Mesendoderm (in vitro differentiated cells): Measurements from ENCODE around the gene CSTPP1.

ENCODE experiments used
- DNase-seq: peaks from one replicate; pipeline ENCODE4 v3.0.0; 2013
- H2AK5ac ChIP-seq: 2 replicates; pipeline ENCODE4 v1.6.1; 2013; ENCODE audit warnings: low read length, inconsistent platforms
- H2BK120ac ChIP-seq: 2 replicates; pipeline ENCODE4 v1.6.1; 2013; ENCODE audit warnings: low read depth, mild to moderate bottlenecking, low read length, moderate library complexity, mixed read lengths
- H2BK15ac ChIP-seq: replicated peaks from 2 replicates; pipeline ENCODE4 v1.6.1; 2013; ENCODE audit warnings: low read depth, mild to moderate bottlenecking, moderate library complexity
- H2BK5ac ChIP-seq: 2 replicates; pipeline ENCODE4 v1.6.1; 2013; ENCODE audit warnings: low read length, inconsistent platforms
- H3K18ac ChIP-seq: 2 replicates; pipeline ENCODE4 v1.6.1; 2013; ENCODE audit warnings: mild to moderate bottlenecking, low read length, mixed read lengths
- H3K23ac ChIP-seq: one replicate; pipeline ENCODE4 v1.6.1; 2013; ENCODE audit warnings: low read length
- H3K27ac ChIP-seq: 2 replicates; pipeline ENCODE4 v1.5.1; 2013; ENCODE audit warnings: low read depth, mild to moderate bottlenecking, inconsistent platforms, low read length, moderate library complexity
- H3K27me3 ChIP-seq: 2 replicates; pipeline ENCODE4 v1.6.1; 2013; ENCODE audit warnings: low read length, control low read depth, mild to moderate bottlenecking, inconsistent platforms; ENCODE audit not compliant: insufficient read depth, poor library complexity
- H3K36me3 ChIP-seq: 2 replicates; pipeline ENCODE4 v1.6.1; 2013; ENCODE audit warnings: low read length, inconsistent platforms; ENCODE audit not compliant: control insufficient read depth, insufficient read depth
- H3K4ac ChIP-seq: one replicate; pipeline ENCODE4 v1.6.1; 2013; ENCODE audit warnings: low read depth, mild to moderate bottlenecking, low read length, moderate library complexity
- H3K4me1 ChIP-seq: 2 replicates; pipeline ENCODE4 v1.6.1; 2013; ENCODE audit warnings: low read depth, low read length, inconsistent platforms; ENCODE audit not compliant: control insufficient read depth
- H3K4me2 ChIP-seq: 2 replicates; pipeline ENCODE4 v1.6.1; 2013; ENCODE audit warnings: low read length
- H3K4me3 ChIP-seq: 2 replicates; pipeline ENCODE4 v1.5.1; 2013; ENCODE audit warnings: mild to moderate bottlenecking, low read length
- H3K56ac ChIP-seq: one replicate; pipeline ENCODE4 v1.6.1; 2013; ENCODE audit warnings: low read length
- H3K79me1 ChIP-seq: 2 replicates; pipeline ENCODE4 v1.6.1; 2013; ENCODE audit warnings: low read length, inconsistent platforms
- H3K79me2 ChIP-seq: 2 replicates; pipeline ENCODE4 v1.6.1; 2013; ENCODE audit warnings: mild to moderate bottlenecking, low read length; ENCODE audit not compliant: control insufficient read depth, insufficient read depth
- H3K9ac ChIP-seq: 2 replicates; pipeline ENCODE4 v1.6.1; 2013; ENCODE audit warnings: low read length, inconsistent platforms
- H4K5ac ChIP-seq: one replicate; pipeline ENCODE4 v1.6.1; 2013; ENCODE audit warnings: low read length
- H4K8ac ChIP-seq: one replicate; pipeline ENCODE4 v1.6.1; 2013; ENCODE audit warnings: low read depth, mild to moderate bottlenecking, control low read depth, low read length, moderate library complexity
- WGBS: extraction: QIAGEN DNeasy Blood & Tissue Kit; methylation state at CpG from one replicate; pipeline ENCODE4 v1.1.7; 2013; ENCODE audit warnings: low lambda C conversion rate, missing lambda C conversion rate; ENCODE audit not compliant: insufficient coverage; ENCODE audit errors: extremely low coverage; 5-methylcytosine and 5-hydroxymethylcytosine counted together

The CSTPP1 gene

DNA sequence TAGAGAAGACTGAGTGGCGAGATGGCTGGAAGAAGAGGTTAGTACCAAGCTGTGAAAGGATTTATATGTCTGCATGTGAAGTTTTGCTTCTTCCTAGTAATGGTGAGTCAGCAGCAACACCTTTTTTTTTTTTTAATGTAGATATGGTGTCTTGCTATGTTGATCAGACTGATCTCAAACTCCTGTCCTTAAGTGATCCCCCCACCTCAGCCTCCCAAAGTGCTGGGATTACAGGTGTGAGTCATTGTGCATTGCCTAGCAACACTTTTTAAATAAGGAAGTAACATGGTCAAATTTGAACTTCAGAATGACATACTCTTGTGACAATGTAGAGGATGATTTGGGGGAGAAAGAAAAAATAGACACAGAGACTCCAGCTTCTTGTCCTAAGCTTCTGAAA is 6.5 kb upstream of the CSTPP1 start:
- Histone ChIP-seq H2BK5ac (no peak overlapping the region), H3K23ac (no peak overlapping the region), H3K4me3 (no peak overlapping the region), H3K18ac (no peak overlapping the region), H4K8ac (no peak overlapping the region), H3K9ac (no peak overlapping the region), H3K4ac (no peak overlapping the region), H2AK5ac (no peak overlapping the region), H2BK15ac (no peak overlapping the region), H3K27me3 (no peaks in the 10 kb centered on the region), H3K56ac (no peak overlapping the region), H3K79me2 (no peaks in the 10 kb centered on the region), H3K36me3 (no peaks in the 10 kb centered on the region), H3K4me1 (no peaks in the 10 kb centered on the region), H3K79me1 (no peaks in the 10 kb centered on the region), H2BK120ac (no peak overlapping the region), H3K4me2 (no peak overlapping the region), H4K5ac (no peak overlapping the region), H3K27ac (no peak overlapping the region)
- peak; percentile 39 for DNase-seq
- no CpG with 5 or more reads among the region's 1 CpG for WGBS

- Histone ChIP-seq H2BK5ac (no peak overlapping the region), H3K36me3 (no peaks in the 10 kb centered on the region), H2BK15ac (no peak overlapping the region), H2BK120ac (no peak overlapping the region), H3K18ac (no peak overlapping the region), H3K4ac (no peak overlapping the region), H3K23ac (no peak overlapping the region), H3K56ac (no peak overlapping the region), H3K27ac (no peak overlapping the region), H4K5ac (no peak overlapping the region), H3K27me3 (no peaks in the 10 kb centered on the region), H3K4me2 (no peak overlapping the region), H3K9ac (no peak overlapping the region), H3K4me1 (peaks cover 2% of the 10 kb centered on the region), H3K79me1 (peaks cover 3% of the 10 kb centered on the region), H3K79me2 (no peaks in the 10 kb centered on the region), H2AK5ac (no peak overlapping the region), H3K4me3 (no peak overlapping the region), H4K8ac (no peak overlapping the region)
- no peak for DNase-seq
- no CpG with 5 or more reads among the region's 6 CpGs for WGBS
Measured at GRCh38 chr11:46942172-46942571, 5.6 kb downstream of the CSTPP1 start.

GRCh38 chr11:46944356-46945075 is 8.0 kb downstream of the CSTPP1 start:
- Histone ChIP-seq H3K4me3 (no peak overlapping the region), H3K23ac (no peak overlapping the region), H3K79me2 (no peaks in the 10 kb centered on the region), H3K27me3 (no peaks in the 10 kb centered on the region), H3K36me3 (no peaks in the 10 kb centered on the region), H3K9ac (no peak overlapping the region), H2BK120ac (no peak overlapping the region), H2BK15ac (no peak overlapping the region), H3K4ac (no peak overlapping the region), H4K5ac (no peak overlapping the region), H3K27ac (no peak overlapping the region), H2AK5ac (no peak overlapping the region), H3K18ac (no peak overlapping the region), H2BK5ac (no peak overlapping the region), H3K4me1 (peaks cover 2% of the 10 kb centered on the region), H3K79me1 (peaks cover 3% of the 10 kb centered on the region), H3K4me2 (no peak overlapping the region), H4K8ac (no peak overlapping the region), H3K56ac (no peak overlapping the region)
- WGBS: no CpG with 5 or more reads among the region's 4 CpGs
- peak; percentile 65 for DNase-seq

DNA sequence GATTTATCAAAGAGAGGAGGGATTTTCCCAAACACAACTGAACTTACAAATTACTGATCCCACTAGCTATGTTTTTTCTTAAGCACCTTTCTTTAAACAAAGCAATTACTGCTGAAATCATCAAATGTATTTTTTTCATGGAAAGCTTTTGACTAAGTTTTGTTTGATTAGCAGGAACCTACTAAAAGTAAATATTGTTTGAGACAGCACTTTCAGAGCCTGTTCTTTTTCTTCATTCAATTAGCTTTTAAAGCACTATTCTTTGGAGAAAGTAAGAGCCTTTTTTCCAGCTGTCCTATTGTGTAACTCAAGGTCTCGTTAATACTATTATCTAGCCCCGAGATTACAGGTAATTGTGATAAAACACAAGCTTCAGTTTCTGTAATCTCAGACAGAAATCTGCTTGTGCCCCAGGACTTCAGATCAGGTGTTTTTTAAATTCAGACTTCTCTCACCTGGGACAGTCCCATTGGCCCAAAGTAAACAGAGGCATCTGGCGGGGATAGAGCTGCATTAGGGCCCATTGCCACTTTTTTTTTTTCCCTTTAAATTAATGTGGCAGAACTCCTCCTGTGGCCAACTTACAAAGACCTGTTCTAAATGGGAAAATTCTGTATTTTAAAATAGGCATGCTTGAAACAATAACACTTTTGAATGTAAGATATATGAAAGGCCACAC is 11.0 kb downstream of the CSTPP1 start:
- Histone ChIP-seq H3K9ac (no peak overlapping the region), H3K4me1 (peaks cover 2% of the 10 kb centered on the region), H3K27ac (no peak overlapping the region), H3K4me2 (no peak overlapping the region), H4K5ac (no peak overlapping the region), H3K27me3 (no peaks in the 10 kb centered on the region), H3K56ac (no peak overlapping the region), H2BK5ac (no peak overlapping the region), H3K18ac (no peak overlapping the region), H3K79me1 (peaks cover 3% of the 10 kb centered on the region), H2BK15ac (no peak overlapping the region), H3K4ac (no peak overlapping the region), H3K36me3 (no peaks in the 10 kb centered on the region), H3K23ac (no peak overlapping the region), H4K8ac (no peak overlapping the region), H3K79me2 (no peaks in the 10 kb centered on the region), H3K4me3 (no peak overlapping the region), H2BK120ac (no peak overlapping the region), H2AK5ac (no peak overlapping the region)
- peak; percentile 52 for DNase-seq
- no CpG with 5 or more reads among the region's 3 CpGs for WGBS

GRCh38 chr11:46948378-46949131 is 12.0 kb downstream of the CSTPP1 start:
- Histone ChIP-seq H2BK15ac (no peak overlapping the region), H2BK5ac (no peak overlapping the region), H3K4ac (no peak overlapping the region), H3K23ac (no peak overlapping the region), H3K27me3 (no peaks in the 10 kb centered on the region), H3K18ac (no peak overlapping the region), H4K5ac (no peak overlapping the region), H2AK5ac (no peak overlapping the region), H3K79me1 (peaks cover 3% of the 10 kb centered on the region), H3K56ac (no peak overlapping the region), H4K8ac (no peak overlapping the region), H3K4me2 (no peak overlapping the region), H3K27ac (no peak overlapping the region), H3K4me1 (peaks cover 2% of the 10 kb centered on the region), H2BK120ac (no peak overlapping the region), H3K79me2 (no peaks in the 10 kb centered on the region), H3K4me3 (no peak overlapping the region), H3K9ac (no peak overlapping the region), H3K36me3 (no peaks in the 10 kb centered on the region)
- no peak for DNase-seq
- no CpG with 5 or more reads among the region's 4 CpGs for WGBS
